ENCODE data around the gene CENPS. TPM values are rescaled to one million over a fixed set of nuclear protein-coding genes. Genes with fewer than 3 reads are reported as not detected.

The CENPS gene
- total RNA-seq, 2 experiments from 2014 or later: 10.0 to 11.5 TPM

Other genes with a start within 250 kb of the CENPS start
- 10 to 100 TPM; 13.4 to 13.9 TPM for gene KIF1B, start 219.9 kb upstream of the CENPS start, total RNA-seq
- 10 to 100 TPM; 67.1 to 67.3 TPM for gene PGD, start 31.4 kb upstream of the CENPS start, total RNA-seq
- under 1 TPM; 0.31 to 0.39 TPM for gene CORT, start 19.6 kb downstream of the CENPS start, total RNA-seq
- gene DFFA, start 42.1 kb downstream of the CENPS start, total RNA-seq: 10 to 100 TPM; 31.9 to 33.2 TPM
- 10 to 100 TPM; 21.6 to 25.2 TPM for gene PEX14, start 44.5 kb downstream of the CENPS start, total RNA-seq